Effector CD8-positive, alpha-beta T cell (primary cell): Measurements from ENCODE around the gene CEP55.

Experiments used
- DNase-seq: peaks from one replicate; lab custom pipeline; 2025; lab: John Stamatoyannopoulos, UW

CEP55 gene

GRCh38 chr10:93566435-93567276 lies 70.2 kb downstream of the CEP55 start, which contains the start of gene FFAR4:
TSS of gene FFAR4 (plus strand) at chr10:93566665. CDS start at chr10:93566721, 56 bp downstream.
- no peak for DNase-seq

GRCh38 chr10:93567277-93568104 lies 71.1 kb downstream of the CEP55 start:
- no peak for DNase-seq

GRCh38 chr10:93568105-93568390 lies 71.6 kb downstream of the CEP55 start:
- no peak for DNase-seq

GRCh38 chr10:93570383-93570782 lies 74.0 kb downstream of the CEP55 start:
- no peak for DNase-seq

- no peak for DNase-seq
These were observed 76.2 kb downstream of the CEP55 start for GRCh38 chr10:93572606-93573005.

GRCh38 chr10:93573051-93573909 lies 76.9 kb downstream of the CEP55 start:
- no peak for DNase-seq

GRCh38 chr10:93573924-93574323 lies 77.5 kb downstream of the CEP55 start:
- DNase-seq = no peak

- no peak for DNase-seq
These were observed 80.5 kb downstream of the CEP55 start for GRCh38 chr10:93576888-93577287.

GRCh38 chr10:93577565-93577964 lies 81.2 kb downstream of the CEP55 start:
- no peak for DNase-seq
